Measurements from ENCODE around the gene OR9K2. TPM values are rescaled to one million over a fixed set of nuclear protein-coding genes. Genes with fewer than 3 reads are reported as not detected.

The OR9K2 gene
- polyA plus RNA-seq, 1 donor from 2014 or later = not detected

GRCh38 chr12:55112378-55112875 is 13.8 kb upstream of the OR9K2 start:
- Histone ChIP-seq H3K27me3 (ENCODE audit: insufficient read depth, low read depth, low read length) (no peaks in the 10 kb centered on the region), H3F3A (ENCODE audit: insufficient read depth, low read length, poor library complexity, severe bottlenecking) (no peaks in the 10 kb centered on the region), H4K20me1 (ENCODE audit: insufficient read depth) (no peaks in the 10 kb centered on the region), H3K9me3 (ENCODE audit: low read length) (no peaks in the 10 kb centered on the region), H2AFZ (ENCODE audit: low read depth, low read length) (no peak overlapping the region), H3K36me3 (ENCODE audit: insufficient read depth, low read length) (no peaks in the 10 kb centered on the region), H3K79me2 (replicated peaks; ENCODE audit: insufficient read depth, low read length) (no peaks in the 10 kb centered on the region), H3K4me3 (ENCODE audit: low read length) (no peak overlapping the region), H3K27ac (ENCODE audit: low read length) (no peak overlapping the region), H3K4me2 (ENCODE audit: low read length) (no peak overlapping the region), H3K9me2 (ENCODE audit: insufficient read depth, low read length) (no peaks in the 10 kb centered on the region), H3K9ac (ENCODE audit: low read length) (no peak overlapping the region)
- TF ChIP-seq EP300 (conservative IDR thresholded peaks at IDR 0.05; ENCODE audit: poor library complexity, severe bottlenecking) = no peak
- no peak for TF ChIP-seq TAF1 (IDR thresholded peaks at IDR 0.05; ENCODE audit: low read depth)
- TF ChIP-seq CTCF (IDR thresholded peaks at IDR 0.05; ENCODE audit: poor library complexity, severe bottlenecking) = no peak
- no peak for TF ChIP-seq POLR2AphosphoS5 (IDR thresholded peaks at IDR 0.05)
- no peak for TF ChIP-seq SMC3 (conservative IDR thresholded peaks at IDR 0.05; ENCODE audit: poor library complexity)
- TF ChIP-seq EZH2 (IDR thresholded peaks at IDR 0.05; ENCODE audit: borderline replicate concordance, insufficient read depth, low read length, poor library complexity, severe bottlenecking) = no peak
- no peak for TF ChIP-seq REST (IDR thresholded peaks at IDR 0.05; ENCODE audit: borderline replicate concordance)
- TF ChIP-seq MXI1 (conservative IDR thresholded peaks at IDR 0.05; ENCODE audit: poor library complexity, severe bottlenecking) = no peak
- no peak for TF ChIP-seq RAD21 (conservative IDR thresholded peaks at IDR 0.05)

GRCh38 chr12:55116152-55116551 is 10.1 kb upstream of the OR9K2 start:
- Histone ChIP-seq H3K9me2 (ENCODE audit: insufficient read depth, low read length) (no peaks in the 10 kb centered on the region), H3K9ac (ENCODE audit: low read length) (no peak overlapping the region), H3K36me3 (ENCODE audit: insufficient read depth, low read length) (no peaks in the 10 kb centered on the region), H4K20me1 (ENCODE audit: insufficient read depth) (no peaks in the 10 kb centered on the region), H3K4me2 (ENCODE audit: low read length) (no peak overlapping the region), H3K27me3 (ENCODE audit: insufficient read depth, low read depth, low read length) (no peaks in the 10 kb centered on the region), H3K79me2 (replicated peaks; ENCODE audit: insufficient read depth, low read length) (no peaks in the 10 kb centered on the region), H3K9me3 (ENCODE audit: low read length) (no peaks in the 10 kb centered on the region), H3F3A (ENCODE audit: insufficient read depth, low read length, poor library complexity, severe bottlenecking) (no peaks in the 10 kb centered on the region), H3K27ac (ENCODE audit: low read length) (no peak overlapping the region), H3K4me3 (ENCODE audit: low read length) (no peak overlapping the region), H2AFZ (ENCODE audit: low read depth, low read length) (no peak overlapping the region)
- no peak for TF ChIP-seq REST (IDR thresholded peaks at IDR 0.05; ENCODE audit: borderline replicate concordance)
- TF ChIP-seq TAF1 (IDR thresholded peaks at IDR 0.05; ENCODE audit: low read depth) = no peak
- no peak for TF ChIP-seq SMC3 (conservative IDR thresholded peaks at IDR 0.05; ENCODE audit: poor library complexity)
- no peak for TF ChIP-seq RAD21 (conservative IDR thresholded peaks at IDR 0.05)
- no peak for TF ChIP-seq EZH2 (IDR thresholded peaks at IDR 0.05; ENCODE audit: borderline replicate concordance, insufficient read depth, low read length, poor library complexity, severe bottlenecking)
- TF ChIP-seq POLR2AphosphoS5 (IDR thresholded peaks at IDR 0.05) = no peak
- TF ChIP-seq EP300 (conservative IDR thresholded peaks at IDR 0.05; ENCODE audit: poor library complexity, severe bottlenecking) = no peak
- no peak for TF ChIP-seq CTCF (IDR thresholded peaks at IDR 0.05; ENCODE audit: poor library complexity, severe bottlenecking)
- TF ChIP-seq MXI1 (conservative IDR thresholded peaks at IDR 0.05; ENCODE audit: poor library complexity, severe bottlenecking) = no peak

All from neural cell (in vitro differentiated cells).